GM23338 (cell line): Measurements from ENCODE around the gene BCR. TPM values are rescaled to one million over a fixed set of nuclear protein-coding genes. Genes with fewer than 3 reads are reported as not detected.
A peak's percentile ranks its signal among the peaks of the same experiment; 100 is the strongest.

Source experiments
- ATAC-seq: fragments of 200-7000 bp; cut with Tn5 transposase; 3 replicates; pipeline ENCODE4 v1.9.1; 2020
- DNase-seq: peaks from one replicate; pipeline ENCODE4 v3.0.0-alpha.2; 2015; ENCODE audit warnings: low spot score
- H2AFZ ChIP-seq: fragments of 200-600 bp; sonication (generic); 2 replicates; pipeline ENCODE4 v1.8.0; 2016; ENCODE audit warnings: antibody characterized with exemption, mild to moderate bottlenecking, moderate library complexity
- H3F3A ChIP-seq: fragments of 200-600 bp; sonication (generic); replicated peaks from 2 replicates; pipeline ENCODE4 v1.8.0; 2017; ENCODE audit warnings: antibody characterized with exemption, mixed run types, low read depth
- H3K27ac ChIP-seq: fragments of 200-600 bp; sonication (generic); 2 replicates; pipeline ENCODE4 v1.6.1; 2016; ENCODE audit warnings: low read depth
- H3K27me3 ChIP-seq: fragments of 200-600 bp; sonication (generic); 2 replicates; pipeline ENCODE4 v1.8.0; 2016; ENCODE audit warnings: mild to moderate bottlenecking, mixed run types, moderate library complexity; ENCODE audit not compliant: insufficient read depth
- H3K36me3 ChIP-seq: fragments of 200-600 bp; sonication (generic); 2 replicates; pipeline ENCODE4 v1.8.0; 2016; ENCODE audit warnings: mild to moderate bottlenecking; ENCODE audit not compliant: insufficient read depth
- H3K4me1 ChIP-seq: fragments of 200-600 bp; sonication (generic); 2 replicates; pipeline ENCODE4 v1.8.0; 2016; ENCODE audit warnings: mild to moderate bottlenecking, moderate library complexity; ENCODE audit not compliant: insufficient read depth
- H3K4me2 ChIP-seq: fragments of 200-600 bp; sonication (generic); 2 replicates; pipeline ENCODE4 v1.7.1; 2017; ENCODE audit warnings: mixed run types
- H3K4me3 ChIP-seq: fragments of 200-600 bp; sonication (generic); 2 replicates; pipeline ENCODE4 v1.6.1; 2016; ENCODE audit warnings: mixed run types
- H3K79me2 ChIP-seq: fragments of 200-600 bp; sonication (generic); replicated peaks from 2 replicates; pipeline ENCODE4 v1.8.0; 2017; ENCODE audit warnings: mild to moderate bottlenecking; ENCODE audit not compliant: insufficient read depth
- H3K9me2 ChIP-seq: fragments of 200-600 bp; sonication (generic); 2 replicates; pipeline ENCODE4 v1.8.0; 2017; ENCODE audit not compliant: insufficient read depth
- H4K20me1 ChIP-seq: fragments of 200-600 bp; sonication (generic); replicated peaks from 2 replicates; pipeline ENCODE4 v1.8.0; 2017; ENCODE audit warnings: mild to moderate bottlenecking; ENCODE audit not compliant: insufficient read depth
- H3K27ac Mint-ChIP-seq: 2 replicates; pipeline ENCODE4 v1.8.0; 2020; ENCODE audit warnings: inconsistent platforms, mild to moderate bottlenecking, moderate library complexity, mixed read lengths
- H3K27me3 Mint-ChIP-seq: 3 replicates; pipeline ENCODE4 v1.8.0; 2022; ENCODE audit warnings: low read depth, mild to moderate bottlenecking, moderate library complexity, mixed read lengths, inconsistent platforms; ENCODE audit not compliant: insufficient read depth, poor library complexity
- H3K36me3 Mint-ChIP-seq: 3 replicates; pipeline ENCODE4 v1.8.0; 2021; ENCODE audit warnings: low read depth, mild to moderate bottlenecking, inconsistent platforms, moderate library complexity, mixed read lengths
- H3K4me1 Mint-ChIP-seq: 3 replicates; pipeline ENCODE4 v1.8.0; 2020; ENCODE audit warnings: mild to moderate bottlenecking, inconsistent platforms, mixed read lengths
- H3K4me3 Mint-ChIP-seq: 3 replicates; pipeline ENCODE4 v1.8.0; 2021; ENCODE audit warnings: moderate library complexity, mild to moderate bottlenecking, inconsistent platforms, mixed read lengths
- H3K9me3 Mint-ChIP-seq: 3 replicates; pipeline ENCODE4 v1.8.0; 2020; ENCODE audit warnings: moderate library complexity, mild to moderate bottlenecking, inconsistent platforms, mixed read lengths
- CREB1 ChIP-seq: fragments of 250-450 bp; sonication (Bioruptor Pico); IDR thresholded peaks from 2 replicates; pipeline ENCODE4 v1.5.0; 2020; ENCODE audit warnings: low read depth, mild to moderate bottlenecking, moderate library complexity
- EZH2 ChIP-seq: fragments of 200-600 bp; sonication (generic); IDR thresholded peaks from one replicate; pipeline ENCODE4 v1.8.0; 2017; ENCODE audit warnings: antibody characterized with exemption, mild to moderate bottlenecking, low read depth; ENCODE audit not compliant: unreplicated experiment
- EZH2phosphoT487 ChIP-seq: fragments of 200-600 bp; sonication (generic); IDR thresholded peaks from one replicate; pipeline ENCODE4 v1.8.1; 2018; ENCODE audit warnings: antibody characterized with exemption; ENCODE audit not compliant: unreplicated experiment
- JUNB ChIP-seq: IDR thresholded peaks from one replicate; pipeline ENCODE4 v1.6.1; 2016; ENCODE audit warnings: antibody characterized with exemption; ENCODE audit not compliant: unreplicated experiment
- NANOG ChIP-seq: IDR thresholded peaks from 2 replicates; pipeline ENCODE4 v1.6.1; 2016; ENCODE audit warnings: antibody characterized with exemption, borderline replicate concordance
- POLR2AphosphoS5 ChIP-seq: IDR thresholded peaks from 2 replicates; pipeline ENCODE4 v1.6.1; 2016; ENCODE audit warnings: antibody characterized with exemption, low read depth
- STAT1 ChIP-seq: IDR thresholded peaks from one replicate; pipeline ENCODE4 v1.6.1; 2016; ENCODE audit warnings: antibody characterized with exemption; ENCODE audit not compliant: unreplicated experiment
- ZNF114 ChIP-seq: fragments of 250-450 bp; sonication (Bioruptor Pico); IDR thresholded peaks from 2 replicates; pipeline ENCODE4 v1.5.0; 2020; ENCODE audit warnings: mild to moderate bottlenecking, moderate library complexity
- ZNF331 ChIP-seq: fragments of 250-450 bp; sonication (Bioruptor Pico); IDR thresholded peaks from 2 replicates; pipeline ENCODE4 v1.5.0; 2020; ENCODE audit warnings: low read depth, mild to moderate bottlenecking, moderate library complexity
- polyA plus RNA-seq: library from polyadenylated mRNA; unstranded; fragments of >200 nt; fragmentation: Nextera tagmentation; extraction: Ambion mirVana; gene quantifications from 2 replicates; pipeline ENCODE4 v1.2.1, GENCODE V29; 2016
- total RNA-seq: library from RNA; depleted of rRNA; stranded (reverse); fragments of >200 nt; shearing (Covaris generic); gene quantifications from 2 replicates; pipeline ENCODE4 v1.2.3, GENCODE V29; 2014
- TF ChIP-seq, protein P1 (sequence below): IDR thresholded peaks from one replicate; pipeline ENCODE4 v1.6.1; 2018; ENCODE audit warnings: antibody characterized with exemption; ENCODE audit not compliant: unreplicated experiment
- TF ChIP-seq, protein P2 (sequence below): IDR thresholded peaks from 2 replicates; pipeline ENCODE4 v1.6.1; 2016; ENCODE audit warnings: antibody characterized with exemption
- TF ChIP-seq, protein P3 (sequence below): fragments of 250-450 bp; sonication (Bioruptor Pico); IDR thresholded peaks from 2 replicates; pipeline ENCODE4 v1.5.0; 2020; ENCODE audit warnings: mild to moderate bottlenecking, moderate library complexity
- TF ChIP-seq, protein P4 (sequence below), 2 experiments: fragments of 200-600 bp in 1 of 2; sonication (generic) in 1 of 2; conservative IDR thresholded peaks; 2 replicates each; pipeline versions ENCODE4 v1.5.1 to v1.6.1; 2016 to 2017; ENCODE audit warnings: antibody characterized with exemption in 2 of 2, low read depth in 2 of 2, mild to moderate bottlenecking in 2 of 2, moderate library complexity in 1 of 2

Gene BCR
- total and polyA plus RNA-seq, 2 experiments from 2014 or later = 17.7 to 121 TPM

DNA sequence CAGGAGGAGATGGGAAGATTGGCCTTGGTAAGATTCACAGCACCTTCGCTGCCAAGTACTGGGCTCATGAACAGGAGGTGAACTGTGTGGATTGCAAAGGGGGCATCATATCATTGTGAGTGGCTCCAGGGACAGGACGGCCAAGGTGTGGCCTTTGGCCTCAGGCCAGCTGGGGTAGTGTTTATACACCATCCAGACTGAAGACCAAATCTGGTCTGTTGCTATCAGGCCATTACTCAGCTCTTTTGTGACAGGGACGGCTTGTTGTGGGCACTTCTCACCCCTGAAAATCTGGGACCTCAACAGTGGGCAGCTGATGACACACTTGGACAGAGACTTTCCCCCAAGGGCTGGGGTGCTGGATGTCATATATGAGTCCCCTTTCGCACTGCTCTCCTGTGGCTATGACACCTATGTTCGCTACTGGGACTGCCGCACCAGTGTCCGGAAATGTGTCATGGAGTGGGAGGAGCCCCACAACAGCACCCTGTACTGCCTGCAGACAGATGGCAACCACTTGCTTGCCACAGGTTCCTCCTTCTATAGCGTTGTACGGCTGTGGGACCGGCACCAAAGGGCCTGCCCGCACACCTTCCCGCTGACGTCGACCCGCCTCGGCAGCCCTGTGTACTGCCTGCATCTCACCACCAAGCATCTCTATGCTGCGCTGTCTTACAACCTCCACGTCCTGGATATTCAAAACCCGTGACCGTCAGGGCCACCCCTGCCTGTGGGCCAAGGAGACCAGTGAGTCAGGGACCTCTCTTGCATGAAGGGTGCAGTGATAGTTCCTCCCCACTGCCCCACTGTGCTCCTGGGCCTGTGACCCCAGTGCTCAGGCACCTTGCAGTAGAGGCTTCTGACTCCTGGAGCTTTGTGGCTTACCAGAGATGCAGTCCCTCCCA lies 83.6 kb downstream of the BCR start:
- H4K20me1 ChIP-seq = peaks cover 18% of the 10 kb centered on the region
- H3K4me1 Mint-ChIP-seq = peaks cover 43% of the 10 kb centered on the region
- no peak overlapping the region for H3K27ac ChIP-seq
- H3K4me3 Mint-ChIP-seq = no peak overlapping the region
- peaks cover 19% of the 10 kb centered on the region for H3K4me1 ChIP-seq
- 0 out of 2 replicates have a peak, but pooled peaks cover 4% of the 10 kb centered on the region for H3F3A ChIP-seq
- no peaks in the 10 kb centered on the region for H3K9me2 ChIP-seq
- no peak overlapping the region for H3K4me3 ChIP-seq
- DNase-seq (no peak), ATAC-seq (no peak)
- peaks cover 23% of the 10 kb centered on the region for H3K79me2 ChIP-seq
- H3K27ac Mint-ChIP-seq = peak overlapping the region; percentile 16; the same call in 1 of the 2 replicates
- peaks cover 50% of the 10 kb centered on the region for H3K36me3 Mint-ChIP-seq
- no peak overlapping the region for H2AFZ ChIP-seq
- no peaks in the 10 kb centered on the region; the same call in 2 of the 3 replicates for H3K9me3 Mint-ChIP-seq
- peaks cover 15% of the 10 kb centered on the region for H3K27me3 Mint-ChIP-seq
- no peak overlapping the region for H3K4me2 ChIP-seq
- H3K27me3 ChIP-seq = no peaks in the 10 kb centered on the region
- TF ChIP-seq JUNB = no peak
- TF ChIP-seq NANOG = no peak
- TF ChIP-seq, protein P1, sequence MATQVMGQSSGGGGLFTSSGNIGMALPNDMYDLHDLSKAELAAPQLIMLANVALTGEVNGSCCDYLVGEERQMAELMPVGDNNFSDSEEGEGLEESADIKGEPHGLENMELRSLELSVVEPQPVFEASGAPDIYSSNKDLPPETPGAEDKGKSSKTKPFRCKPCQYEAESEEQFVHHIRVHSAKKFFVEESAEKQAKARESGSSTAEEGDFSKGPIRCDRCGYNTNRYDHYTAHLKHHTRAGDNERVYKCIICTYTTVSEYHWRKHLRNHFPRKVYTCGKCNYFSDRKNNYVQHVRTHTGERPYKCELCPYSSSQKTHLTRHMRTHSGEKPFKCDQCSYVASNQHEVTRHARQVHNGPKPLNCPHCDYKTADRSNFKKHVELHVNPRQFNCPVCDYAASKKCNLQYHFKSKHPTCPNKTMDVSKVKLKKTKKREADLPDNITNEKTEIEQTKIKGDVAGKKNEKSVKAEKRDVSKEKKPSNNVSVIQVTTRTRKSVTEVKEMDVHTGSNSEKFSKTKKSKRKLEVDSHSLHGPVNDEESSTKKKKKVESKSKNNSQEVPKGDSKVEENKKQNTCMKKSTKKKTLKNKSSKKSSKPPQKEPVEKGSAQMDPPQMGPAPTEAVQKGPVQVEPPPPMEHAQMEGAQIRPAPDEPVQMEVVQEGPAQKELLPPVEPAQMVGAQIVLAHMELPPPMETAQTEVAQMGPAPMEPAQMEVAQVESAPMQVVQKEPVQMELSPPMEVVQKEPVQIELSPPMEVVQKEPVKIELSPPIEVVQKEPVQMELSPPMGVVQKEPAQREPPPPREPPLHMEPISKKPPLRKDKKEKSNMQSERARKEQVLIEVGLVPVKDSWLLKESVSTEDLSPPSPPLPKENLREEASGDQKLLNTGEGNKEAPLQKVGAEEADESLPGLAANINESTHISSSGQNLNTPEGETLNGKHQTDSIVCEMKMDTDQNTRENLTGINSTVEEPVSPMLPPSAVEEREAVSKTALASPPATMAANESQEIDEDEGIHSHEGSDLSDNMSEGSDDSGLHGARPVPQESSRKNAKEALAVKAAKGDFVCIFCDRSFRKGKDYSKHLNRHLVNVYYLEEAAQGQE = no peak
- TF ChIP-seq POLR2AphosphoS5 = no peak
- TF ChIP-seq EZH2 = no peak
- TF ChIP-seq CREB1 (CRISPR knock-in tag) = no peak
- TF ChIP-seq STAT1 = no peak
- no peak for TF ChIP-seq ZNF331
- no peak for TF ChIP-seq EZH2phosphoT487
- TF ChIP-seq ZNF114 (CRISPR knock-in tag) = no peak
- TF ChIP-seq, protein P2, sequence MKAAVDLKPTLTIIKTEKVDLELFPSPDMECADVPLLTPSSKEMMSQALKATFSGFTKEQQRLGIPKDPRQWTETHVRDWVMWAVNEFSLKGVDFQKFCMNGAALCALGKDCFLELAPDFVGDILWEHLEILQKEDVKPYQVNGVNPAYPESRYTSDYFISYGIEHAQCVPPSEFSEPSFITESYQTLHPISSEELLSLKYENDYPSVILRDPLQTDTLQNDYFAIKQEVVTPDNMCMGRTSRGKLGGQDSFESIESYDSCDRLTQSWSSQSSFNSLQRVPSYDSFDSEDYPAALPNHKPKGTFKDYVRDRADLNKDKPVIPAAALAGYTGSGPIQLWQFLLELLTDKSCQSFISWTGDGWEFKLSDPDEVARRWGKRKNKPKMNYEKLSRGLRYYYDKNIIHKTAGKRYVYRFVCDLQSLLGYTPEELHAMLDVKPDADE = no peak
- TF ChIP-seq, protein P3, sequence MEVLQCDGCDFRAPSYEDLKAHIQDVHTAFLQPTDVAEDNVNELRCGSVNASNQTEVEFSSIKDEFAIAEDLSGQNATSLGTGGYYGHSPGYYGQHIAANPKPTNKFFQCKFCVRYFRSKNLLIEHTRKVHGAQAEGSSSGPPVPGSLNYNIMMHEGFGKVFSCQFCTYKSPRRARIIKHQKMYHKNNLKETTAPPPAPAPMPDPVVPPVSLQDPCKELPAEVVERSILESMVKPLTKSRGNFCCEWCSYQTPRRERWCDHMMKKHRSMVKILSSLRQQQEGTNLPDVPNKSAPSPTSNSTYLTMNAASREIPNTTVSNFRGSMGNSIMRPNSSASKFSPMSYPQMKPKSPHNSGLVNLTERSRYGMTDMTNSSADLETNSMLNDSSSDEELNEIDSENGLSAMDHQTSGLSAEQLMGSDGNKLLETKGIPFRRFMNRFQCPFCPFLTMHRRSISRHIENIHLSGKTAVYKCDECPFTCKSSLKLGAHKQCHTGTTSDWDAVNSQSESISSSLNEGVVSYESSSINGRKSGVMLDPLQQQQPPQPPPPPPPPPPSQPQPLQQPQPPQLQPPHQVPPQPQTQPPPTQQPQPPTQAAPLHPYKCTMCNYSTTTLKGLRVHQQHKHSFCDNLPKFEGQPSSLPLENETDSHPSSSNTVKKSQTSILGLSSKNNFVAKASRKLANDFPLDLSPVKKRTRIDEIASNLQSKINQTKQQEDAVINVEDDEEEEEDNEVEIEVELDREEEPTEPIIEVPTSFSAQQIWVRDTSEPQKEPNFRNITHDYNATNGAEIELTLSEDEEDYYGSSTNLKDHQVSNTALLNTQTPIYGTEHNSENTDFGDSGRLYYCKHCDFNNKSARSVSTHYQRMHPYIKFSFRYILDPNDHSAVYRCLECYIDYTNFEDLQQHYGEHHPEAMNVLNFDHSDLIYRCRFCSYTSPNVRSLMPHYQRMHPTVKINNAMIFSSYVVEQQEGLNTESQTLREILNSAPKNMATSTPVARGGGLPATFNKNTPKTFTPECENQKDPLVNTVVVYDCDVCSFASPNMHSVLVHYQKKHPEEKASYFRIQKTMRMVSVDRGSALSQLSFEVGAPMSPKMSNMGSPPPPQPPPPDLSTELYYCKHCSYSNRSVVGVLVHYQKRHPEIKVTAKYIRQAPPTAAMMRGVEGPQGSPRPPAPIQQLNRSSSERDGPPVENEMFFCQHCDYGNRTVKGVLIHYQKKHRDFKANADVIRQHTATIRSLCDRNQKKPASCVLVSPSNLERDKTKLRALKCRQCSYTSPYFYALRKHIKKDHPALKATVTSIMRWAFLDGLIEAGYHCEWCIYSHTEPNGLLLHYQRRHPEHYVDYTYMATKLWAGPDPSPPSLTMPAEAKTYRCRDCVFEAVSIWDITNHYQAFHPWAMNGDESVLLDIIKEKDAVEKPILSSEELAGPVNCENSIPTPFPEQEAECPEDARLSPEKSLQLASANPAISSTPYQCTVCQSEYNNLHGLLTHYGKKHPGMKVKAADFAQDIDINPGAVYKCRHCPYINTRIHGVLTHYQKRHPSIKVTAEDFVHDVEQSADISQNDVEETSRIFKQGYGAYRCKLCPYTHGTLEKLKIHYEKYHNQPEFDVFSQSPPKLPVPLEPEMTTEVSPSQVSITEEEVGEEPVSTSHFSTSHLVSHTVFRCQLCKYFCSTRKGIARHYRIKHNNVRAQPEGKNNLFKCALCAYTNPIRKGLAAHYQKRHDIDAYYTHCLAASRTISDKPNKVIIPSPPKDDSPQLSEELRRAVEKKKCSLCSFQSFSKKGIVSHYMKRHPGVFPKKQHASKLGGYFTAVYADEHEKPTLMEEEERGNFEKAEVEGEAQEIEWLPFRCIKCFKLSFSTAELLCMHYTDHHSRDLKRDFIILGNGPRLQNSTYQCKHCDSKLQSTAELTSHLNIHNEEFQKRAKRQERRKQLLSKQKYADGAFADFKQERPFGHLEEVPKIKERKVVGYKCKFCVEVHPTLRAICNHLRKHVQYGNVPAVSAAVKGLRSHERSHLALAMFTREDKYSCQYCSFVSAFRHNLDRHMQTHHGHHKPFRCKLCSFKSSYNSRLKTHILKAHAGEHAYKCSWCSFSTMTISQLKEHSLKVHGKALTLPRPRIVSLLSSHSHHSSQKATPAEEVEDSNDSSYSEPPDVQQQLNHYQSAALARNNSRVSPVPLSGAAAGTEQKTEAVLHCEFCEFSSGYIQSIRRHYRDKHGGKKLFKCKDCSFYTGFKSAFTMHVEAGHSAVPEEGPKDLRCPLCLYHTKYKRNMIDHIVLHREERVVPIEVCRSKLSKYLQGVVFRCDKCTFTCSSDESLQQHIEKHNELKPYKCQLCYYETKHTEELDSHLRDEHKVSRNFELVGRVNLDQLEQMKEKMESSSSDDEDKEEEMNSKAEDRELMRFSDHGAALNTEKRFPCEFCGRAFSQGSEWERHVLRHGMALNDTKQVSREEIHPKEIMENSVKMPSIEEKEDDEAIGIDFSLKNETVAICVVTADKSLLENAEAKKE (CRISPR knock-in tag) = no peak
- TF ChIP-seq, protein P4, sequence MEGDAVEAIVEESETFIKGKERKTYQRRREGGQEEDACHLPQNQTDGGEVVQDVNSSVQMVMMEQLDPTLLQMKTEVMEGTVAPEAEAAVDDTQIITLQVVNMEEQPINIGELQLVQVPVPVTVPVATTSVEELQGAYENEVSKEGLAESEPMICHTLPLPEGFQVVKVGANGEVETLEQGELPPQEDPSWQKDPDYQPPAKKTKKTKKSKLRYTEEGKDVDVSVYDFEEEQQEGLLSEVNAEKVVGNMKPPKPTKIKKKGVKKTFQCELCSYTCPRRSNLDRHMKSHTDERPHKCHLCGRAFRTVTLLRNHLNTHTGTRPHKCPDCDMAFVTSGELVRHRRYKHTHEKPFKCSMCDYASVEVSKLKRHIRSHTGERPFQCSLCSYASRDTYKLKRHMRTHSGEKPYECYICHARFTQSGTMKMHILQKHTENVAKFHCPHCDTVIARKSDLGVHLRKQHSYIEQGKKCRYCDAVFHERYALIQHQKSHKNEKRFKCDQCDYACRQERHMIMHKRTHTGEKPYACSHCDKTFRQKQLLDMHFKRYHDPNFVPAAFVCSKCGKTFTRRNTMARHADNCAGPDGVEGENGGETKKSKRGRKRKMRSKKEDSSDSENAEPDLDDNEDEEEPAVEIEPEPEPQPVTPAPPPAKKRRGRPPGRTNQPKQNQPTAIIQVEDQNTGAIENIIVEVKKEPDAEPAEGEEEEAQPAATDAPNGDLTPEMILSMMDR (conservative IDR thresholded peaks at IDR 0.05; ENCODE audit: low read depth in 2 of 2) = no peak
- no peaks in the 10 kb centered on the region for H3K36me3 ChIP-seq
